CD4-positive, alpha-beta T cell treated with Interleukin-10 for 1 hour (primary cell): ENCODE measurements around the gene KRT32.

Experiments used
- DNase-seq: peaks from one replicate; pipeline ENCODE4 v3.0.0-alpha.2; 2020

KRT32 gene

DNA sequence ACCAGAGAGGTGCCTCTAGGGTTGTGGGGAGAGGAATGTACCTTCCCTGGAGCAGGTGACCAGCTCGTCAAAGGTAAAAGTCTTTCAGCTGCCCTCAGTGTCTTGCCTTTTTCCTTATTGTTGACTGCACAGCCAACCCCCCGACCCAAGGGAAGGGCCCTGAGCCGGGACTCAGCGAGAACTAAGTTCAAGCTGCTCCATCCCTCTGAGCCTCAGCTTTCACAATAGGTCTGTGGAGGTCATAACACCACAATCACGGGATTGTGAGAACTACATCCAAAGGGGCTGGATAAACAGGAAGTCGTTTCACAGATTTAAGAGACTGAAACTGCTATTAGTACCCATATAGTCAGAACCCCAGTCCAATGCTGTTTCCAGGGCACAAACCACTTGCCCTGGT, 25.2 kb upstream of the KRT32 start:
- no peak for DNase-seq

GRCh38 chr17:41491476-41491875, 24.3 kb upstream of the KRT32 start:
- DNase-seq: no peak

DNA sequence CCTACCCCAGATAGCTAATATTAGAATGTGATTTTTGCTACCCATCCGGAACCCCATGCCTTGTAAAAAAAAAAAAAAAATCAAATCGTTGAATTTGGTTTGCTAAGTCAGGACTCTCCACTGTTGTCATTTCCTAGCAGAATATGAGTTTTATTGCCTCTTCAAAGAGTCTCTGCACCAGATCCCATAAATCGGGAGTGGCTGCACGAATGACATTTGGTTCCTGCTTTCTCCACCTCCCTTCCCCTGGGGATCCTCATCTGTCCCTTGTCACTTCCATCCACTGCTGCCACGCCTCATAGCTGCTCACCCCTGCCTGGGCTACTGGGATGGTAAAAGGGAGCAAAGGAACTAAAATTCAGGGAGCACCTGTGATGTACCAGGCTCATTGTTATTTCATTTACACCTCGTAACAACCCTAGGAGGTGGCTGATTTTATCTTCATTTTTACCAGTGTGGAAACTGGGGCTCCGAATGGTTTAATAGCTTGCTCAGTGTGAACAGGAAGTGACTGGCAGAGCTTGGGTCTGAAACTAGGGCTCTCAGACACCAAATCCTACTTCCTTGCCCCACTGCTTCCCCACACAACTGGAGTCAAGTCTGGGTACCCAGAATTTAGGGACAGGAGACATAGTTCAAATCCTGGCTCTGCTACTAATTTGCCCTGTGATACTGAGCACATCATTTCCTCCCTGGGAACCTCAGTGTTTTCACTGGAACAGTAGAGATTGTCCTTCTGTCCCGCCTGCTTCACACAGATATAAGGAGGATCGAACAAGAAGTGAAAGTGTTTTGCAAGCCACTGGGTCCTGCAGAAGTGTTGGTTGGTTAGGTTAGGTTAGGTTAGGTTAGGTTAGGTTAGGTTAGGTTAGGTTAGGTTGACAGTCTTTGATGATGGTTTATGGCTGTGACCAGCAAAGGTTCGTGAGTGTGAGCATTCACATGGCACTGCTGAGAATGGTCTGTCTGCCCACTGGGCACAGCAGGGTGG, 23.1 kb upstream of the KRT32 start:
- no peak for DNase-seq

GRCh38 chr17:41489531-41489930, 22.3 kb upstream of the KRT32 start, which contains the start of gene KRT36:
Gene KRT36 (minus strand): TSS chr17:41489910. CDS start chr17:41489864, 46 bp downstream.
- DNase-seq: no peak

DNA sequence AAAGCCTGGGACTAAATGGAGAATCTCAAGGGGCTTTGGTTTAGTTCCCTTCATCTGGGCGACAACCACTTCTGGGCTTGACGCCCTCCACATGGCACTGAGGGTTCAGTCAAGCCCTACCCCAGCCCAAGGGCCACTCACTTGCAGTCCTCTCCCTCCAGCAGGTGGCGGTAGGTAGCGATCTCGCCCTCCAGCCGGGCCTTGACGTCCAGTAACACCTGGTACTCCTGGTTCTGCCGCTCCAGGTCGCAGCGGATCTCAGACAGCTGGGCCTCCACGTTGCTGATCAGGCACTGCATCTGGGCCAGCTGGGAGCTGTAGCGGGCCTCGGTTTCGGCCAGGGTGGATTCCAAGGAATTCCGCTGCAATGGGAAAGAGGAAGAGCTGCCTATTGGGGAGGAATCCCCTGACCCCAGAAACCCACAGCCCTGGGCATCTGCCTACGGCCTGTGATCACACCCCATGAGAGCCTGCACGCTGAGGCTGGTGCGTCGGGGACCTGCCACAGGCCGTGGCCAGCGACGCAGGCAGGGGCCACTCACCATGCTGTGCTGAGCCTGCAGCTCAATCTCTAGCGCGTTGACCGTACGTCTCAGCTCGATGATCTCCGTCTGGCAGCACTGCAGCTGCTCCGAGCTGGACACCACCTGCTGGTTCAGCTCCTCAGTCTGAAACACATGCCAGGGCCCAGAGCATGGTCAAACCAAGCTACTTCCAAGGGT, 19.8 kb upstream of the KRT32 start:
- no peak for DNase-seq

DNA sequence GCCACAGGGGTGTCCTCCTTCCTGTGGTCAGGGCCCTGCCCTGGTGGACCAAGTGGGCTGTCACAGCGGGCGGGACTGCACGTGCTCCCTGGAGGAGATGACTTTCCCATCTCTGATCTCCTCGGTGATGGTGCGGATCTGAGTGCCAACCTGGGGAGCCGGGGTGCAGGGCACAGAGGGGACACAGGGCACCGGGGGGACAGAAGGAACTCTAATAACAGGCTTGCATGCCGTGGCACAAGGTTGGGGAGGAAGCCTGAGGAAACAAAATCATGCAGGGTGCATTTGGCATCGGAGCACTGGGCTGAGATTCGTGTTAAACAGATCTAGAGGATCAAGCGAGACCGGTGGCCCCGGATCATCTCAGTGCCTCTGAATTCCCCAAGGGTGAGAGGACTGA, 19.1 kb upstream of the KRT32 start:
- DNase-seq: no peak

GRCh38 chr17:41484920-41485904, 18.0 kb upstream of the KRT32 start:
- DNase-seq: no peak

DNA sequence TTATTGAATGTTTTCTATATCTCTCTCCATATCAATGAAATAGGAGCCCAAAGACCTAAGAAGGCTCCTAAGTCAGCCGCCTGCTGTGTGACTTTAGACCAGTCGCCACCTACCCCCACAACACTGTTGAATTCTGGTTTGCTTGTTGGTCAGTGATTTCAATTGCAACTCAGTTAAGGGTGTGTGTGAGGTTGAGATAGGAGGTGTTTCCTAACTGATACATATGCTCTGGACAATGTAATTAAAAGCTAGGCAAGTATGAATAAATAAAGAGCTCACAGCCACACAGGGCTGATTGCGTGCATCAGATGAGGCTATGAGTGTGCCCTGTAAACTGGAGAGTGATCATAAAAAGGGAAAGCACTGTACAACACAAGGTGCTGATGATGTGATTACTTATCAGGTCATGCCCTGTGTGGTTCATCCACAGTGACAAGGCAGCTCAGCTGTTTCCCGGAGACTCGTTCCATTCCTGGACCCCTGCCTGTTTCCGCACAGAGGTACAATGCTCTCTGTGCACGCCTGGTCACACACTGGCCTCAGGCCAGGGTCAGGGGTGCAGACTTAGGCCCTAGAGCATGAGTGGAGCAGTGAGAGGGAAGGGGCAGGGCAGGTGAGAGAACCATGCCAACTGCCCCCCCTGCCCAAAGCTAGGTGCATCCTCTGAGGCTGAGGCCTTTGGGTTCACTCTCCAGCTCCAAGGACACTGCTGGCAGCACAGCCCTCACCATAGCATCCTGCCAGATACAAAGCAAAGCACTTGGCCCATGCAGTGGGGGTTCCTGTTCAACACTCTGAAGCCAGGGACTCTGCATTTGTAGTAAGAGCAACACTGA, 17.0 kb upstream of the KRT32 start:
- no peak for DNase-seq

GRCh38 chr17:41483531-41483930, 16.3 kb upstream of the KRT32 start:
- DNase-seq: no peak

DNA sequence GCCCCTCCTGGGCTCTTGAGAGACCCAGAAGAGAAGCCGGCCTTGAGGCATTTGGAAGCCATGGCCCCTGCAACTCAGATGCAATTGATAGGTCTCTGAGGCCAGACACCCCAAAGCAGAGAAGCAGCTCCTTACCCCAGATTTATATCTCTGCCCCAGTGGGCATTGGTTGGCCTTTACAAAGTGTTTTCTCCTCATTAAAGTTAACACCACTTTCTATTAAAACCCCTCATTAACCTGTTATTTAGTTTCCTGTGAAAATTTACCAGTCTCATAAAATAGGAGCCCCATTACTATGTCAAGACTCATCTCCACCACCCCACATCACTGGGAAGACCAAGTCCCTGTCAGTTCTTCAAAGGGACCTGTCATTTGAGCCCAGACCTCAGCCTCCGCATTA, 13.8 kb upstream of the KRT32 start, which contains the start of gene KRT35:
TSS of gene KRT35 (minus strand) at position 116 of the 400 bp plus-strand sequence. CDS start at position 62, 54 bp downstream.
- DNase-seq: no peak

DNA sequence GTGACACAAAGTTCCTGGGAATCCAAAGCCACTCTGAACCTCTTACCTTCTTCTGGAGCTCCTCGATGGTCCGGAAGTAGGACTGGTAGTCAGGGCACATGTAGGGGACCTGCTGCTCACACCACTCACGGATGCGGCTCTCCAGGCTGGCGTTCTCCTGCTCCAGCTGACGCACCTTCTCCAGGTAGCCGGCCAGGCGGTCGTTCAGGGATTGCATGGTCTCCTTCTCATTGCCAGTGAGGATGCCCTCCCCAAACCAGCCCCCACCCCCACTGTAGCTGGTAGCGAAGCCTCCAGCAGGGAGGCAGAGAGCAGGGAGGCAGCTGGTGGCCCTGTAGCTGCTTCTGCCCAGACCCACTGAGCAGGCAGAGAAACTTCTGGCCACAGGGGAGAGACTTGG, 13.4 kb upstream of the KRT32 start:
- DNase-seq: no peak

- no peak for DNase-seq
These were observed 12.9 kb upstream of the KRT32 start for GRCh38 chr17:41480136-41480535.

- no peak for DNase-seq
These were observed 11.1 kb upstream of the KRT32 start for GRCh38 chr17:41478237-41478636.

GRCh38 chr17:41476866-41477815, 10.0 kb upstream of the KRT32 start:
- DNase-seq: no peak

DNA sequence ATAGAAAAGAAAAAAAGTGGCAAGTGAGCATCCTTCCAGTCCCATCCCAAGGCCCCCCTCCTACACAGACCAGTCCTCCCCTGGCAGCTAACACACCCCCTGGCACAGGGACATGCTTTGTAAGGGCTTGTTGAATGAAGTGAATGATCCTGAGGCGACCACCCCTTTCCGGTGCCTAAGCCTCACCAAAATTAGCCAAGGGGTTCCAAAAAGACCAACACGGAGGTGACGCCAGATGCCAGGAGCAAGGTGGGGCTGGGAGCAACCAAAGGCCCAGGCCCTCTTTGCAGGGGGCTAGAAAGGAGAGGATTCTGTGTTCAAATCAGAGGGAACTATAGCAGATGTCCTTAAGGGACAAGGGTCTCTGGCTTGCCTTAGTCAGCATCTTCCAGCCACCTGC, 8.2 kb upstream of the KRT32 start:
- DNase-seq: no peak

- DNase-seq: no peak
These were observed 7.7 kb upstream of the KRT32 start for GRCh38 chr17:41474863-41475262.

GRCh38 chr17:41468346-41468745, 1.2 kb upstream of the KRT32 start:
- DNase-seq: no peak

GRCh38 chr17:41467561-41467960, 375 bp upstream of the KRT32 start:
- DNase-seq: no peak

DNA sequence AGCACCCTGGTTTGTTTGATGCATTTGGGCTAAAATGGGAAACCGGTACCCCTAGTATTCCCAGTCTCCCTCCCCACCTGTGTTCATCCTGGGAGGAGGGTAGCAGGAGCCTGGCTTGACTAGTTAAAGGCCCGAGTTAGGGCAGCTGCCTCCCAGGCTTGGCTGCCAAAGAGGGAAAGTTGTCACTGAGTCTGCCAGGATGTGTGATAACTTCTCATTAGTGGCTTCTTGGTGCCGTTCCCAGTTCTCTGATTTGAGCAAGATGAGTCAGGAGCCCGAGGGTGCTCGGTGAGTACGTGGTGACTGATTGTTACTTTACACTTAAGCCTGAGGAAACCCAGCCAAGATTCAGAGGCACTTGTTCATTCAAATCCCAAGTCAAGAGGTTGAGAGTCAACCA, 2.5 kb downstream of the KRT32 start:
- DNase-seq: no peak

DNA sequence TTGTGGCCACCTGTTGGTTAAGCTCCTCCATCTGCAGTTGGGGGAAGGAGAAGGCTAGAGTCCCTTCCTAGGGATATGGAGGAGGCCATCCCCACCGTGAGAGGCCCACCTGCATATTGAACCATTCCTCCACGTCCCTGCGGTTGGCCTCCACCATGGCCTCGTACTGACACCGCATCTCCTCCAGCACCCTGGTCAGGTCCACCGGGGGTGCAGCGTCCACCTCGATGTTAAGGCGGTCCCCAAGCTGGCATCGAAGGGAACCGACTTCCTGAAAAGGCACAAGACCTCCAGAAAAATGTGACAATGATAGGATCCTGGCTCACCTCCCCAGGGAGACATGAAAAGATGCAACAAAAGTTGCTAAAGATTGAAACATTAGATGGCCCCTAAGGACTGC, 3.0 kb downstream of the KRT32 start:
- DNase-seq: no peak
